ENCODE measurements around the gene RALBP1. TPM values are rescaled to one million over a fixed set of nuclear protein-coding genes. Genes with fewer than 3 reads are reported as not detected.
A peak's percentile ranks its signal among the peaks of the same experiment; 100 is the strongest.
"Not testable (repeated sequence)": the region's sequence is repeated elsewhere in the genome, so short reads cannot be mapped to it uniquely, and the experiment has no call there.

Gene RALBP1
- total RNA-seq, 1 experiment from 2014 or later: 66.2 TPM

DNA sequence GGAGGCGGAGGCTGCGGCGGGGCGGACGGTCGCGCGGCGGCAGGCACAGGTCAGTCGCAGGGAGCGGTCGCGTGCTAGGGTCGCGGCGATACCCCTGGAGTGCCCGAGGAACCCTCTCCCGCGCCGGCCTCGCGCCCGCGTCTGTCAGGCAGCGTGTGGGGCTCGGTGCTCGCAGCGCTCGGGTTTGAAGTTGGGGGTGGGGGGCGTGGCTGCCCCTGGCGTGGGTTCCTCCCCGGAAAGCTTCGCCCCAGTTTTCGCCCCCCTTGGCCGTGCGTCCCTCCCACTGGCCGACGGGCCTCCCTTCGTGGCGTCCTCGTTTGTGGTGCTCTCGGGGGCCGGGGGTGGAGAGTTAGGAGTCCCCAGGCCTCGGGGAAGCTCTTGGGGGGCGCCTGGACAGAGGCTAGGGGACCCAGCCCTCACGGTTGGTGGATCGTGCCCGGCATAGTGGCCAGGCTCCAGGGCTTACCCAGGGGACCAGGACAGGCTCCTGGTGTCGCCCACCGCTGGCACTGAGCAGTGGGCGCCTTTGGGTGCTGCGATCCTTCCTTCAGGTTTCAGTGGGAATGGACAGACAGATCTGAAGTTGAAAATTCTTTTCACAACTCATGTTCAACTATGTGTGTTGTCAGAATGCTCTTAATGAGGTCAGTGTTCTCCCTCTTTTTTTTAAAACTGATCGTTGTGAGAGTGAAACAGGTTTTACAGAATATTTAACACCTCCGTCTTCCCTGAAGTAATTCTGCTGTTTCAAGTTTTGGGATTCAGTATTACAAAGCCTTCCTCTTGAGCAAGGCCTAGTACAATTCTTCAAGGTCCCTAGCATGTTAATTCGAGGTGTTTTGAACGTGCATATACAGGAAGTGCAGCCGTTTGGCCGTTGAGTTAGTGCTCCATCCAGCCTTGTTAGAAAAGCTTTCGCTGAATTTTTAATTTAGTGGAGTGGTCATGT, 604 bp downstream of the RALBP1 start:
- ChIA-PET POLR2A (no interaction called here), CTCF (no interaction called here), RAD21 (ENCODE audit: low non-redundant PET in 1 of 2, low total read pairs in 2 of 2, uncharacterized antibody in 2 of 2, unreplicated experiment in 2 of 2) (no interaction called here)
- H3K36me3 ChIP-seq (ENCODE audit: control insufficient read depth in 1 of 2, insufficient read depth in 2 of 2, low read length in 2 of 2): no peaks in the 10 kb centered on the region
- peak overlapping the region; percentile 89 to 90 for H3K4me3 ChIP-seq (replicated peaks in 1 of 2; ENCODE audit: low read depth in 1 of 2, low read length in 2 of 2)
- ATAC-seq (peak; percentile 0; the same call in 1 of the 2 replicates), DNase-seq (ENCODE audit: low read depth, low spot score) (no peak)
- no peak overlapping the region for H2AFZ ChIP-seq (ENCODE audit: low read depth, low read length, poor library complexity, severe bottlenecking)
- H3K4me1 ChIP-seq (ENCODE audit: control insufficient read depth in 1 of 2, insufficient read depth in 2 of 2, low read length in 2 of 2): peaks cover 7 to 23% of the 10 kb centered on the region in 2 experiments
- peak overlapping the region; percentile 92 for H3K4me2 ChIP-seq (ENCODE audit: low read length)
- peak overlapping the region; percentile 76 for H3K27ac ChIP-seq (ENCODE audit: low read depth, low read length)
- no peaks in the 10 kb centered on the region for H4K20me1 ChIP-seq (ENCODE audit: insufficient read depth)
- peak overlapping the region; percentile 90 for H3K9ac ChIP-seq (ENCODE audit: low read length)
- no peak for TF ChIP-seq CBX3 (IDR thresholded peaks at IDR 0.05; ENCODE audit: low read depth)
- peak; percentile 27; the same call in 1 of the 2 replicates for TF ChIP-seq ZFX (IDR thresholded peaks at IDR 0.05)
- no peaks in the 10 kb centered on the region for H3K27me3 ChIP-seq (ENCODE audit: insufficient read depth, low read length)
- intact Hi-C loops (cut with micrococcal nuclease): loop anchor here (5.0 to 10.0 kb wide), 3 partner anchors 59 to 339 kb away; partner anchors contain the start of gene ANKRD12
- H3K79me2 ChIP-seq (ENCODE audit: insufficient read depth, low read length): peaks cover 52% of the 10 kb centered on the region
- H3K9me3 ChIP-seq (ENCODE audit: control insufficient read depth in 1 of 2, insufficient read depth in 1 of 2, low read depth in 1 of 2, low read length in 2 of 2): no peaks in the 10 kb centered on the region
- H3K9me2 ChIP-seq (ENCODE audit: insufficient read depth): no peaks in the 10 kb centered on the region
- no TSS peak for BruUV-seq (replicated peaks)

DNA sequence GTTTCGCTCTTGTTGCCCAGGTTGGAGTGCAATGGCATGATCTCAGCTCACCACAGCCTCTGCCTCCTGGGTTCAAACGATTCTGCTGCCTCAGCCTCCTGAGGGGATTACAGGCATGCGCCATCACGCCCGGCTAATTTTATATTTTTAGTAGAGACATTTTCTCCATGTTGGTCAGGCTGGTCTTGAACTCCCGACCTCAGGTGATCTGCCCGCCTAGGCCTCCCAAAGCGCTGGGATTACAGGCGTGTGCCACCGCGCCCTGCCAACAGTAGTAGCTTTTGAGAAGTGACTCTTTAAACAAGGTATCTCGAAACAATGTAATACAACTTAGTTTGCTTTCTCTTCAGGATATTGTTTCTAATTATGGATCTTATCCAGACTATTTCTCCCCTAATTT, 1.6 kb downstream of the RALBP1 start:
- Histone ChIP-seq H3K9ac (ENCODE audit: low read length) (peak overlapping the region; percentile 90; the same call in 1 of the 2 replicates), H3K79me2 (ENCODE audit: insufficient read depth, low read length) (peaks cover 63% of the 10 kb centered on the region), H3K4me1 (ENCODE audit: control insufficient read depth in 1 of 2, insufficient read depth in 2 of 2, low read length in 2 of 2) (peaks cover 7 to 23% of the 10 kb centered on the region in 2 experiments), H3K4me2 (ENCODE audit: low read length) (peak overlapping the region; percentile 92), H3K4me3 (replicated peaks in 1 of 2; ENCODE audit: low read depth in 1 of 2, low read length in 2 of 2) (peak overlapping the region; percentile 89 to 90; a peak in 3 of 4 replicates)
- H2AFZ ChIP-seq (ENCODE audit: low read depth, low read length, poor library complexity, severe bottlenecking); CTCF ChIA-PET; H3K9me3 ChIP-seq (ENCODE audit: control insufficient read depth in 1 of 2, insufficient read depth in 1 of 2, low read depth in 1 of 2, low read length in 2 of 2); H3K27ac ChIP-seq (ENCODE audit: low read depth, low read length); POLR2A ChIA-PET; H3K9me2 ChIP-seq (ENCODE audit: insufficient read depth); H4K20me1 ChIP-seq (ENCODE audit: insufficient read depth); ATAC-seq; H3K27me3 ChIP-seq (ENCODE audit: insufficient read depth, low read length); H3K36me3 ChIP-seq (ENCODE audit: control insufficient read depth in 1 of 2, insufficient read depth in 2 of 2, low read length in 2 of 2); DNase-seq (ENCODE audit: low read depth, low spot score); RAD21 ChIA-PET (ENCODE audit: low non-redundant PET in 1 of 2, low total read pairs in 2 of 2, uncharacterized antibody in 2 of 2, unreplicated experiment in 2 of 2): not testable (repeated sequence)
- intact Hi-C loops (cut with micrococcal nuclease): loop anchor here (5.0 to 10.0 kb wide), 3 partner anchors 58 to 340 kb away; partner anchors contain the start of gene ANKRD12
- BruUV-seq (replicated peaks): TSS peak; percentile 35
